Measurements from ENCODE around the gene ZNF18.
"Not testable (repeated sequence)": the region's sequence is repeated elsewhere in the genome, so short reads cannot be mapped to it uniquely, and the experiment has no call there.

The ZNF18 gene

GRCh38 chr17:11980813-11981212 is 16.5 kb downstream of the ZNF18 start:
- no peak for DNase-seq

- DNase-seq, result no peak
Observed at GRCh38 chr17:11979795-11980194, 17.5 kb downstream of the ZNF18 start.

GRCh38 chr17:11972741-11973140 is 24.5 kb downstream of the ZNF18 start:
- DNase-seq, result not testable (repeated sequence)

- DNase-seq, result no peak
Observed at GRCh38 chr17:11969565-11969964, 27.7 kb downstream of the ZNF18 start.

GRCh38 chr17:11954936-11955335 is 42.3 kb downstream of the ZNF18 start:
- DNase-seq, result no peak

GRCh38 chr17:11953924-11954323 is 43.4 kb downstream of the ZNF18 start:
- DNase-seq, result no peak

GRCh38 chr17:11952610-11953009 is 44.7 kb downstream of the ZNF18 start:
- no peak for DNase-seq

GRCh38 chr17:11950771-11951519 is 46.3 kb downstream of the ZNF18 start:
- no peak for DNase-seq

- not testable (repeated sequence) for DNase-seq
Observed at GRCh38 chr17:11949571-11949970, 47.7 kb downstream of the ZNF18 start.

- no peak for DNase-seq
Observed at GRCh38 chr17:11948789-11949188, 48.5 kb downstream of the ZNF18 start.

- DNase-seq, result no peak
Observed at GRCh38 chr17:11944587-11944986, 52.7 kb downstream of the ZNF18 start.

- DNase-seq, result no peak
Observed at GRCh38 chr17:11943759-11944347, 53.4 kb downstream of the ZNF18 start.

- not testable (repeated sequence) for DNase-seq
Observed at GRCh38 chr17:11943086-11943485, 54.2 kb downstream of the ZNF18 start.

GRCh38 chr17:11940904-11941303 is 56.4 kb downstream of the ZNF18 start:
- DNase-seq, result no peak

GRCh38 chr17:11935734-11936406 is 61.4 kb downstream of the ZNF18 start:
- no peak for DNase-seq

- DNase-seq, result no peak
Observed at GRCh38 chr17:11932337-11932898, 64.9 kb downstream of the ZNF18 start.

GRCh38 chr17:11928436-11928835 is 68.8 kb downstream of the ZNF18 start:
- DNase-seq, result no peak

Data from stimulated activated naive CD4-positive, alpha-beta T cell treated with Interleukin-2 at 50 U/mL for 16 hours (primary cell).